22Rv1 (cell line): ENCODE data around the gene WIZ.

Experiments used
- CTCF ChIP-seq: fragments of 450-650 bp; IDR thresholded peaks from 2 replicates; pipeline ENCODE4 v1.5.1; 2017; ENCODE audit warnings: mild to moderate bottlenecking
- ZFX ChIP-seq: fragments of 450-650 bp; IDR thresholded peaks from 2 replicates; pipeline ENCODE4 v1.6.1; 2017; ENCODE audit warnings: antibody characterized with exemption, borderline replicate concordance

DNA sequence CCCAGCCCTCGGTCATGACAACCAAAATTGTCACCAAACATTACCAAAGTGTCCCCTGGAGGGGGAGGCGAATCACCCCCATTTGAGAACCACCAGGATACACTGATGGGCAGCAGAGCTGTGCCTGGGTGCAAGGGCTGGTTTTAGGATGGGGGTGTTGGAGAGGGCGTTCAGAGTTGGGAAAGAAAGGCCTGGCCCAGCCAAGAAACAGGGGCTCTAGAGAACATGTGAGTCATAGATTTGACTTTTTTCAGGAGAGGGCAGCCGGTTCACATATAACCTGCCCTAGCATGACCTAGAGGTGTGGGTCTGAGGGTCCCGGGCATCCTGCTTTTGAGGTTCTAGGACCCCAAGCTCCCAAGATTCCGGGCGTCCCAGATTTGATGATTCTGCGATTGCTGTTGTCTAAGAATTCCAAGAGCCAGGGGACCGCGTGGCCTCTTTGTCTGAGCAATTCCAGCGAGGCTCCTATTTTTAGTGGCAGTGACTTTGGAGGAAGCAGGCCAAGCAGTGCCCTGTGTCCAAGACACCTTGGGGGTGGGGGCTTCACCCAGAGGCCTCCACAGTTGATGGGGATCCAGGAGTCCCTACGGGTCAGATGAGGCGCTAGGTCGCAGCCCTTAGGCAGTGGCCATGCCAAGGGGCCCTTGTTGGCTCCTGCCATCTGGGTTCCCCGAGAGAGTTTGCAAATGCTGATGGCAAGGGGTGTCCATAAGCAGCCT lies 5.1 kb downstream of the WIZ start:
- no peak for TF ChIP-seq CTCF
- no peak for TF ChIP-seq ZFX
